ENCODE measurements around the gene C6orf141. TPM values are rescaled to one million over a fixed set of nuclear protein-coding genes. Genes with fewer than 3 reads are reported as not detected.
A peak's percentile ranks its signal among the peaks of the same experiment; 100 is the strongest.

C6orf141 gene
- total and polyA plus RNA-seq, 8 donors: 0.81 to 29.8 (median 9.2) TPM; not detected in 1

DNA sequence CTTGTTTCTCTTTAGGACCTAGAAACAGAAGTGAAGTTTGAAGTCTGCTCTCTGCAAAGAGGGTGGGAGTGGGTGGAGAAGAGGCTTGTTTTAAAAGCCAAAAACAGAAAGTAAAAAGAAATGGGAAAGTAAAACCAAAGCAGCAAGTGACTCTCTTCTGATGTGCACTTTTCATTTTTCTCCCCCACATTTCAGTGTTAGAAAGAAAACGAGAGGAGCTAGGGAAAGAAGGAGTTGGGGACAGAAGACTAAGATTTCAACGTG is 1.3 kb downstream of the C6orf141 start:
- peak in 1 of 2 donors; percentile 19 for DNase-seq
- H3K4me1 ChIP-seq: peaks cover 11 to 29% (median 22%) of the 10 kb centered on the region in 4 donors
- WGBS, 5 donors: 22 to 50% (median 41%) methylated on average over 2 of the region's 2 CpGs
- H3K36me3 ChIP-seq: no peaks in the 10 kb centered on the region
- H3K9me3 ChIP-seq: no peaks in the 10 kb centered on the region
- no peak overlapping the region for H3K27ac ChIP-seq
- peak overlapping the region in 3 of 4 donors; percentile 40 to 57 (median 48) for H3K4me3 ChIP-seq
- intact Hi-C loops (cut with DNase I; ENCODE audit: low total_unique reads): no loop called here
- TF ChIP-seq POLR2A (IDR thresholded peaks at IDR 0.05): no peak
- no peak for TF ChIP-seq POLR2AphosphoS5 (IDR thresholded peaks at IDR 0.05)
- TF ChIP-seq EP300 (IDR thresholded peaks at IDR 0.05): no peak
- TF ChIP-seq CTCF (IDR thresholded peaks at IDR 0.05): no peak
- peaks cover 0 to 47% (median 29%) of the 10 kb centered on the region in 3 donors for H3K27me3 ChIP-seq

GRCh38 chr6:49552596-49552995 is 2.1 kb downstream of the C6orf141 start:
- intact Hi-C loops (cut with DNase I; ENCODE audit: low total_unique reads): no loop called here
- H3K36me3 ChIP-seq: no peaks in the 10 kb centered on the region
- no peak overlapping the region for H3K4me3 ChIP-seq
- H3K4me1 ChIP-seq: peaks cover 11 to 34% (median 22%) of the 10 kb centered on the region in 4 donors
- H3K9me3 ChIP-seq: no peaks in the 10 kb centered on the region
- 69 to 100% (median 95%) methylated on average over 2 of the region's 2 CpGs for WGBS, 5 donors
- peaks cover 0 to 47% (median 29%) of the 10 kb centered on the region in 3 donors for H3K27me3 ChIP-seq
- TF ChIP-seq EP300 (IDR thresholded peaks at IDR 0.05): no peak
- no peak for TF ChIP-seq POLR2A (IDR thresholded peaks at IDR 0.05)
- TF ChIP-seq POLR2AphosphoS5 (IDR thresholded peaks at IDR 0.05): no peak
- TF ChIP-seq CTCF (IDR thresholded peaks at IDR 0.05): no peak
- no peak overlapping the region for H3K27ac ChIP-seq
- DNase-seq: no peak

DNA sequence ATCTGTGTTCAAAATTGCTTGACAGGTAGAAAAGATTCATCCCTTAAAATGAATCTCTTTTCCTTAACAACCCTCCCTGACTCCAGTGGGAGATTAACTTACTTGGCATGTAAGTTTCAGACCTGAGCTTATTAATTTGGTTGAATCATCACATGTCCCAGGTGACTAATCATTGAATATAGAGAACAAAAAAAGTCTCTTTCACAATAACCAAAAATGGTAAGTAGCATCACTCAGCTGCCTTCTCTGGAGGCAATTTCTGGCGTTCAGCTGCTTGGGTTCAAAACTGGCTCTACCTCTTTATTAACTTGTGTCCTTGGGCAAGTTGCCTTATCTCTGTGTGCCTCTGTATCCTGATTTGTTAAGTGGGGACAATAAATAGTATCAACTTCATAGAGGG is 2.9 kb downstream of the C6orf141 start:
- Histone ChIP-seq H3K4me1 (peaks cover 11 to 34% (median 22%) of the 10 kb centered on the region in 4 donors), H3K9me3 (no peaks in the 10 kb centered on the region), H3K4me3 (no peak overlapping the region), H3K36me3 (no peaks in the 10 kb centered on the region), H3K27me3 (peaks cover 0 to 46% (median 29%) of the 10 kb centered on the region in 3 donors), H3K27ac (no peak overlapping the region)
- no peak for DNase-seq
- intact Hi-C loops (cut with DNase I; ENCODE audit: low total_unique reads): no loop called here
- WGBS, 5 donors: 66 to 81% (median 77%) methylated on average over 1 of the region's 1 CpG
- TF ChIP-seq CTCF (IDR thresholded peaks at IDR 0.05) (no peak), POLR2A (IDR thresholded peaks at IDR 0.05) (no peak), EP300 (IDR thresholded peaks at IDR 0.05) (no peak), POLR2AphosphoS5 (IDR thresholded peaks at IDR 0.05) (no peak)

DNA sequence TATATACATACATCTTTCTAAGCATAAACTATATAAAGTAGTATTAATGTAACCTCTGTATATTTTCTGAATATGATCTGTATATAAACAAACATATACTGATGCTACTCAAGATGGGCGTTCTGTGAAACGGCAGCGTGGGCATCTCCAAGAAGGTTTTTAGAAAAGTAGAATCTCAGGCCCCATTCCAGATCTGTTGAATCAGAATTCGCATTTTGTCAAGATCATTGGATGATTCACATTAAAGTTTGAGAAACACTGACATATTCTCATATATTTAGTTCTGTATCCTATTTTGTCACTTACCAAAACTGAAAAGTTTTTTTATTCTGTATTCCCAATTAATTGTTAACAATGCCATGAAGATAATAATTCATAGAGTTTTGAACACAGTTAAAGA is 5.5 kb downstream of the C6orf141 start:
- 71 to 73% (median 72%) methylated on average over 4 of the region's 4 CpGs for WGBS, 5 donors
- intact Hi-C loops (cut with DNase I; ENCODE audit: low total_unique reads): no loop called here
- Histone ChIP-seq H3K36me3 (no peaks in the 10 kb centered on the region), H3K27me3 (peaks cover 0 to 21% (median 18%) of the 10 kb centered on the region in 3 donors), H3K4me3 (no peak overlapping the region), H3K9me3 (no peaks in the 10 kb centered on the region), H3K4me1 (peaks cover 4 to 21% (median 10%) of the 10 kb centered on the region in 4 donors), H3K27ac (peak overlapping the region in 1 of 5 donors; percentile 20)
- no peak for TF ChIP-seq CTCF (IDR thresholded peaks at IDR 0.05)
- no peak for TF ChIP-seq POLR2A (IDR thresholded peaks at IDR 0.05)
- no peak for TF ChIP-seq EP300 (IDR thresholded peaks at IDR 0.05)
- TF ChIP-seq POLR2AphosphoS5 (IDR thresholded peaks at IDR 0.05): no peak
- DNase-seq: no peak
